Mucosa of gallbladder (tissue), 1 donor: ENCODE measurements around the gene ZSCAN4. TPM values are rescaled to one million over a fixed set of nuclear protein-coding genes. Genes with fewer than 3 reads are reported as not detected.
A peak's percentile ranks its signal among the peaks of the same experiment; 100 is the strongest.

Experiments used
- DNase-seq: peaks from one replicate; pipeline ENCODE4 v3.0.0-alpha.2; 2020; ENCODE audit warnings: low spot score
- total RNA-seq: library from RNA; stranded (reverse); gene quantifications from one replicate; pipeline ENCODE4 v1.2.1, GENCODE V29; 2021
- donor health status: DM: no; HTN: no; CAD: no.

Gene ZSCAN4
- total RNA-seq, 1 donor from 2014 or later: not detected

- DNase-seq: no peak
These were observed 7.1 kb downstream of the ZSCAN4 start for GRCh38 chr19:57675881-57676280.

- DNase-seq: no peak
These were observed 13.6 kb downstream of the ZSCAN4 start for GRCh38 chr19:57682226-57682766.

GRCh38 chr19:57686727-57687126 is 18.0 kb downstream of the ZSCAN4 start:
- no peak for DNase-seq

GRCh38 chr19:57687363-57688010 is 18.8 kb downstream of the ZSCAN4 start:
- no peak for DNase-seq

GRCh38 chr19:57688011-57688763 is 19.5 kb downstream of the ZSCAN4 start:
- no peak for DNase-seq

- no peak for DNase-seq
These were observed 21.0 kb downstream of the ZSCAN4 start for GRCh38 chr19:57689750-57690149.

- DNase-seq: no peak
These were observed 32.9 kb downstream of the ZSCAN4 start for GRCh38 chr19:57701625-57702024.

- no peak for DNase-seq
These were observed 37.6 kb downstream of the ZSCAN4 start for GRCh38 chr19:57706346-57706745.

GRCh38 chr19:57708641-57709361 is 40.1 kb downstream of the ZSCAN4 start, which contains the start of gene ZNF154:
TSS of gene ZNF154 (minus strand) at chr19:57709204. CDS start at chr19:57708971, 233 bp downstream.
- peak; percentile 71 for DNase-seq

- DNase-seq: no peak
These were observed 40.9 kb downstream of the ZSCAN4 start for GRCh38 chr19:57709616-57710015.

GRCh38 chr19:57712222-57712621 is 43.5 kb downstream of the ZSCAN4 start:
- no peak for DNase-seq

- no peak for DNase-seq
These were observed 50.7 kb downstream of the ZSCAN4 start for GRCh38 chr19:57719424-57719823.

GRCh38 chr19:57719901-57720519 is 51.3 kb downstream of the ZSCAN4 start:
- no peak for DNase-seq

- no peak for DNase-seq
These were observed 52.1 kb downstream of the ZSCAN4 start for GRCh38 chr19:57720878-57721277.

Other genes with a start within 250 kb of the ZSCAN4 start
- gene ZNF749, start 233.6 kb upstream of the ZSCAN4 start, total RNA-seq: 9.8 TPM
- 0.95 TPM for gene VN1R1, start 211.8 kb upstream of the ZSCAN4 start, total RNA-seq
- gene ZNF772, start 191.4 kb upstream of the ZSCAN4 start, total RNA-seq: 18.9 TPM
- gene ZNF419, start 181.2 kb upstream of the ZSCAN4 start, total RNA-seq: 9.6 TPM
- 9.9 TPM for gene ZNF773, start 169.0 kb upstream of the ZSCAN4 start, total RNA-seq
- gene ZNF549, start 141.6 kb upstream of the ZSCAN4 start, total RNA-seq: 8.0 TPM
- gene ZNF550, start 109.1 kb upstream of the ZSCAN4 start, total RNA-seq: 15.1 TPM
- gene ZNF416, start 90.0 kb upstream of the ZSCAN4 start, total RNA-seq: 7.1 TPM
- 7.6 TPM for gene ZIK1, start 84.8 kb upstream of the ZSCAN4 start, total RNA-seq
- gene ZNF530, start 69.0 kb upstream of the ZSCAN4 start, total RNA-seq: 5.1 TPM
- 19.0 TPM for gene ZNF134, start 54.7 kb upstream of the ZSCAN4 start, total RNA-seq
- gene ZNF211, start 35.8 kb upstream of the ZSCAN4 start, total RNA-seq: 19.6 TPM
- gene ZNF551, start 13.0 kb downstream of the ZSCAN4 start, total RNA-seq: 5.3 TPM
- 11.7 TPM for gene ZNF154, start 40.3 kb downstream of the ZSCAN4 start, total RNA-seq
- gene ZNF671, start 58.7 kb downstream of the ZSCAN4 start, total RNA-seq: 14.9 TPM
- 21.6 TPM for gene ZNF776, start 77.9 kb downstream of the ZSCAN4 start, total RNA-seq
- gene ZNF586, start 100.7 kb downstream of the ZSCAN4 start, total RNA-seq: 20.2 TPM
- 47.0 TPM for gene ZNF552, start 146.0 kb downstream of the ZSCAN4 start, total RNA-seq
- gene ZNF587B, start 161.4 kb downstream of the ZSCAN4 start, total RNA-seq: 15.9 TPM
- gene ZNF587, start 180.9 kb downstream of the ZSCAN4 start, total RNA-seq: 60.0 TPM
- gene ZNF814, start 220.1 kb downstream of the ZSCAN4 start, total RNA-seq: 23.6 TPM
- gene ZNF417, start 247.7 kb downstream of the ZSCAN4 start, total RNA-seq: 31.0 TPM